GM19035 (cell line): Measurements from ENCODE around the gene SCN3A.

Experiments used
- ATAC-seq: cut with Tn5 transposase; IDR thresholded peaks from one replicate; pipeline ENCODE4 v1.9.1; 2021; ENCODE audit not compliant: unreplicated experiment

SCN3A gene

GRCh38 chr2:165192729-165193128, 11.1 kb downstream of the SCN3A start:
- ATAC-seq = peak; percentile 36

GRCh38 chr2:165191096-165191728, 12.6 kb downstream of the SCN3A start:
- ATAC-seq = no peak

- no peak for ATAC-seq
Observed at GRCh38 chr2:165185633-165186032, 18.2 kb downstream of the SCN3A start.

GRCh38 chr2:165182029-165182428, 21.8 kb downstream of the SCN3A start:
- ATAC-seq = no peak

- no peak for ATAC-seq
Observed at GRCh38 chr2:165176780-165177179, 27.1 kb downstream of the SCN3A start.

- ATAC-seq = peak; percentile 63
Observed at GRCh38 chr2:165173215-165173614, 30.6 kb downstream of the SCN3A start.

GRCh38 chr2:165164201-165164600, 39.6 kb downstream of the SCN3A start:
- ATAC-seq = no peak

- no peak for ATAC-seq
Observed at GRCh38 chr2:165163761-165164160, 40.1 kb downstream of the SCN3A start.

GRCh38 chr2:165162466-165162865, 41.4 kb downstream of the SCN3A start:
- no peak for ATAC-seq

- ATAC-seq = no peak
Observed at GRCh38 chr2:165161510-165161909, 42.3 kb downstream of the SCN3A start.

- no peak for ATAC-seq
Observed at GRCh38 chr2:165157160-165157559, 46.7 kb downstream of the SCN3A start.

GRCh38 chr2:165155152-165155551, 48.7 kb downstream of the SCN3A start:
- ATAC-seq = no peak

GRCh38 chr2:165149439-165149838, 54.4 kb downstream of the SCN3A start:
- peak; percentile 88 for ATAC-seq

- ATAC-seq = no peak
Observed at GRCh38 chr2:165147186-165148045, 56.4 kb downstream of the SCN3A start.

- peak; percentile 69 for ATAC-seq
Observed at GRCh38 chr2:165144315-165144714, 59.5 kb downstream of the SCN3A start.

GRCh38 chr2:165141601-165142354, 62.1 kb downstream of the SCN3A start:
- no peak for ATAC-seq

GRCh38 chr2:165126244-165126643, 77.6 kb downstream of the SCN3A start:
- no peak for ATAC-seq

GRCh38 chr2:165122521-165122920, 81.3 kb downstream of the SCN3A start:
- no peak for ATAC-seq

GRCh38 chr2:165120740-165121467, 82.9 kb downstream of the SCN3A start:
- no peak for ATAC-seq

GRCh38 chr2:165115258-165115657, 88.6 kb downstream of the SCN3A start:
- ATAC-seq = no peak

- no peak for ATAC-seq
Observed at GRCh38 chr2:165114346-165114939, 89.4 kb downstream of the SCN3A start.
